NCI-H2196 (cell line): ENCODE data around the gene METTL27.
"Not testable (repeated sequence)": the region's sequence is repeated elsewhere in the genome, so short reads cannot be mapped to it uniquely, and the experiment has no call there.

ENCODE experiments used
- DNase-seq: peaks from one replicate; lab custom pipeline; 2025; ENCODE audit not compliant: unreplicated experiment; lab: John Stamatoyannopoulos, UW

The METTL27 gene

DNA sequence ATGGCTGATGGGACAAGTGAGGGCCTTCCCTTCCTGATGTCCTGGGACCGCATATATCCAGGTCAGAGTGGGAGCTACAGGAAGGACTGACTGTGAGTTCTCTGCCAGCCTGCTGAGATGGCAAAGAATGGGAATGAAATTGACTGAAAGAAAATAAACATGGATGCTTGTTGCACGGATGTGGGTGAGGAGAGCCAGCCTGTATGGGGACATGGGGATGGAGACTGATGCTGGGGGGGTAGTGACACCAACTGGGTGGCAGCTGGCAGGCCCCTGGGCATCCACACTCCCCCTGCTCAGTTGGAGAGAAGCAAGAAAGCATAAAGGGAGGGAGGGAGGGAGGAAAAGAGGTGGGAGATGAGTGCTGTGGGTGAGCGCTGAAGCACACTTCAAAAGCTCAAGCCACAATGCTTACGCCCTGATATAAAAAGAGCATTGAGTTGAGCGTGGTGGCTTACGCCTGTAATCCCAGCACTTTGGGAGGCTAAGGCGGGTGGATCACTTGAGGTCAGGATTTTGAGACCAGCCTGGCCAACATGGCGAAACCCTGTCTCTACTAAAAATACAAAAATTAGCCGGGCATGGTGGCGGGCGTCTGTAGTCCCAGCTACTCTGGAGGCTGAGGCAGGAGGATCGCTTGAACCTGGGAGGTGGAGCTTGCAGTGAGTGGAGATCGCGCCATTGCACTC is 20.6 kb downstream of the METTL27 start:
- not testable (repeated sequence) for DNase-seq

DNA sequence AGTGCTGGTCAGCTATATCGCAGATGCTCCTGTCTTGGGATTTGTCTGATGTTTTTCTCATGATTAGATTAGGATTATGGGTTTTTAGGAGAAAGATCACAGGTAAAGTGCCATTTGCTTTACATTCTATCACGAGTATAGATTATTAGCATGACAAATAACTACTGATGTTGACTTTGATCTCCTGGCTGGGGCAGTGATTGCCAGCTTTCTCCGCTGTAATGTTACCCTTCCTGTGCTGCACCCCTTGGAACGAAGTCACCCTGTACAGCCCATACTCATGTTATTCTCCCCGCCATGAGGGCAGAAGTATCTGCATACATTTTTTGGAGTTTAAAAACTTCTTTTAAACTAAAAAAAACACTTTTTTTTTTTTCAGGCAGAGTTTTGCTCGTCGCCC is 22.3 kb downstream of the METTL27 start:
- DNase-seq: no peak

DNA sequence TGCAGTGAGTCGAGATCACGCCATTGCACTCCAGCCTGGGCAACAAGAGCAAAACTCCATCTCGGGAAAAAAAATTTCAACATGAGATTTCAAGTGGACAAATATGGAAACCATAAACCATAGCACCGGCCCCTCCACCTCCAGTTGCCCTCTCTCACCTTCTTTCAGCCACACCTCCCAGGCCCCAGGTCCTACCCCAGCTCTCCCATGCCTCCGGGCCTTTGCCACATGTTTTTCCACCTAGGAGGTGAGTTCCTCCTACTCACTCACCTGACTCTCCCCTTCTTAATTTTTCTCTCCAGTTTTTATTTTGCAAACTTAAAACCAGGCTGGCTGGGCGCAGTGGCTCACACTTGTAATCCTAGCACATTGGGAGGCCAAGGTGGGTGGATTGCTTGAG is 25.2 kb downstream of the METTL27 start:
- DNase-seq: no peak

DNA sequence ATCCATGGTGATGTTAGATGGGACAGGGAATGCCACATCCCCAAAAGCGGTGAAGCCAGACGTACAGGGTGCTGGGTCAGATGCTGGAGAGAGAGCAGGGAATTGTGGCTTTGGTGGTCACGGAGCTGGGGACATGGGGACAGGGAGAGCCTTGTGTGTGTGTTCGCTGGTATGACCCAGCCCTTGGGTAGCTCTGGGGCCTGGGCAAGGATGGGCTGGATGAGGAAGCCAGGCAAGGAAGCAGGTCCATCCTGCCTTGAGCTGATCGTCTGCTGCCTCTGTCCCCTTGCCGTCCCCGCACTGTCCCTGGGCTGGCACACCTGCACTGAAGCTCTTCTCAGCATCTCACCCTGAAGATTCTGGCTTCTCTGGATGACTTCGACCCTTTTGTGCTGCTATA is 26.9 kb downstream of the METTL27 start:
- DNase-seq: no peak

DNA sequence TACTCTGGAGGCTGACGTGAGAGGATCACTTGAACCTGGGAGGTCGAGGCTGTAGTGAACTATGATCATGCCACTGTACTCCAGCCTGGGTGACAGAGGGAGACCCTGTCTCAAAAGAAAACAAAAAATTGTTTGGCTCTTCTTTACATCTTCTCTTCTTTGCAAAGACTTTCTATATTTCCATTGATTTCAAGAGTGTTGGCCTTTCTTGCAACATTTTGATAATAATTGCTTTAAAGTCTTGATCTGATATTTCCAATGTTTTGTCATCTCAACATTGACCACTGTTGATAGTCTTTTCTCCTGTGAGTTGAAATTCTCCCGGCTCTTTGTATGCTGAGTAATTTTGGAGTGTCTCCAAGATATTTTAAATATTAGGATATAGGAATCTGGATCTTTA is 29.3 kb downstream of the METTL27 start:
- no peak for DNase-seq

DNA sequence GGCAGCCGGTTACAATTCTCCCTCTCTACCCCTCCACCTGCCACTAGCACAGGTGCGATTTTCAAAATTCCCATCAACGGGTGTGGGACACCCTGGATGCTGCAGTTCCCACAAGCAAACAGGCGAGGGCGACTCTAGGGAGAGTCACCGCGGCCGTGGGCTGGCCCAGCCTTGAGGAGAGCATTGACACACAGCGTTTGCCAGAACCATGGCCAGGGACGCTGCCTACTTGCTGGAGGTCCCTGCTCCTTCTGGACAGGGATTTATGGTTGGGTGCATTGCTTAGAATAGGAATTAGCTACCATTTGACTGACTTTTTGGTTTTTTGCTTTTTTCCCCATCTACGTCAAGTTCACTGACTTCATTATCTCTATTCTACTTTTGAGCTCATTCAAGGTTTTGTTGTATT is 30.6 kb downstream of the METTL27 start:
- peak; percentile 38 for DNase-seq

DNA sequence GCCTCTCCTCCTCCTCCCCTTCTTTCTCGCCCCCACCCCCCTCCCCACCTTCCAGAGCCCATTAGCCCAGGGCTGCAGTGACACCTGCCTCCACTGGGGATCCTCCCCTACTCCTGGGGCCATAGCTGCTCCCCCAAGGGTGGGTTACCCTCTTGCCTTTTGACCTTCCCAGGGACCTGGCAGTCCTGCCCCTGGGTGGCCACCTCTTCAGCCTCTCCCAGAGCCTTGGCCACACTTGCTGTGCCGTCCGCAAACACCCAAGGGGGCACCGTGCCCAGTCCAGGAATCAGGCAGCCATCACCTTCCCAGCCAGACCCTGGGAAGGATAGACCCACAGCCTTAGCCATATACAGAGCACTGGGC is 31.3 kb downstream of the METTL27 start:
- DNase-seq: no peak

DNA sequence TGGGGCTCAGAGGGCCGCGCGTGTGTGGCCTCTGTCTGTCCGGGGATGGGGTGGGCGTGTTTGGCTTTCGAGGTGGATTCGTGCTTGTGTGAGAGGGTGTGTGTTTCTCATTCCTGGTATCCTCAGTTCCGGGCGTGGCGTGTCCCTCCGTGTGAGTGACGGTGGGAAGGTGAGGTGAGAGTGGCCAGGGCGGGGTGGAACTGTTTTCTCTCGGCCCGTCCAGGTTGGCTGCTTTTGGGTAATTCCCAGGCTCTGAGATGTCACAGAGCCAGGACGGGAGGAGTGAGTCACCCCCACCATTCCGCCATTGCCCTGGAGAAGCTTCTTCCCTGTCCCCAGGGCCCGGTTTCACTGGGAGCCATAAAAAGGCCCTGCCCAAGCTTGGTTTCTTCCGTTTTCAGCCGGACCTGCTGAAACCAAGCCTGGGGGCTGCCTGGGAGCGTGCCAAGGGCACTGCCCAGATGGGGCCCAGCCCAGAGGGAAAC is 32.8 kb downstream of the METTL27 start:
- no peak for DNase-seq

DNA sequence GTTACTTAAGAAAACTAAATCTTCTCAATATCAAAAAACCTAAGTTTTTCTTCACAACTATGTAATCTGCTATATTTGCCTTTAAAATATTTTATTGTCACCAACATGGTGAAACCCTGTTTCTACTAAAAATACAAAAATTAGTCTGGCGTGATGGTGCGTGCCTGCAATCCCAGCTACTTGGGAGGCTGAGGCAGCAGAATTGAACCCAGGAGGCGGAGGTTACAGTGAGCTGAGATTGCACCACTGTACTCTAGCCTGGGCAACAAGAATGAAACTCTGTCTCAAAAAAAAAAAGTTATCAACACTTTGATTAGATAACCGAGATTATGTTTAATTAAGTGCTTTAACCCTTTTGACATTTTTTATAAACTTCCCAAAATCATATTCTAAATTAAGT is 39.9 kb downstream of the METTL27 start:
- no peak for DNase-seq

DNA sequence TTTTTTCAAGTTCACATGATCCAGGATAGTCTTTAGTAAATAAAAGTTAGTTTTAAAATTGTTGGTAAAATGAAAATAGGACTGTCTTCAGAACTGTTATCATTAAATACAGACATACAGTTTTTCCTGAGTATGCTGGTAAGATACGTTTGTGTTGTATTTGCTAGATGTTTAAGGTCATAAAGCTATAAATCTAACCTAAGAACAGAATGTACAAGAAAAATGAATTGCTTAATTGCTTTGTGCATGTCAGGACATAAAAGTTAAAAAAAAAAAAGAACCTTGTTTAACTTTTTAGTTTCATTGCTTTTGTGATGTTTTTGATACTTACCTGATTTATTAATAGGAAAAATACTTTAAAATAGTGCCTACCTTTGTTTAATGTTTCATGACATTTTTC is 40.7 kb downstream of the METTL27 start:
- DNase-seq: no peak

DNA sequence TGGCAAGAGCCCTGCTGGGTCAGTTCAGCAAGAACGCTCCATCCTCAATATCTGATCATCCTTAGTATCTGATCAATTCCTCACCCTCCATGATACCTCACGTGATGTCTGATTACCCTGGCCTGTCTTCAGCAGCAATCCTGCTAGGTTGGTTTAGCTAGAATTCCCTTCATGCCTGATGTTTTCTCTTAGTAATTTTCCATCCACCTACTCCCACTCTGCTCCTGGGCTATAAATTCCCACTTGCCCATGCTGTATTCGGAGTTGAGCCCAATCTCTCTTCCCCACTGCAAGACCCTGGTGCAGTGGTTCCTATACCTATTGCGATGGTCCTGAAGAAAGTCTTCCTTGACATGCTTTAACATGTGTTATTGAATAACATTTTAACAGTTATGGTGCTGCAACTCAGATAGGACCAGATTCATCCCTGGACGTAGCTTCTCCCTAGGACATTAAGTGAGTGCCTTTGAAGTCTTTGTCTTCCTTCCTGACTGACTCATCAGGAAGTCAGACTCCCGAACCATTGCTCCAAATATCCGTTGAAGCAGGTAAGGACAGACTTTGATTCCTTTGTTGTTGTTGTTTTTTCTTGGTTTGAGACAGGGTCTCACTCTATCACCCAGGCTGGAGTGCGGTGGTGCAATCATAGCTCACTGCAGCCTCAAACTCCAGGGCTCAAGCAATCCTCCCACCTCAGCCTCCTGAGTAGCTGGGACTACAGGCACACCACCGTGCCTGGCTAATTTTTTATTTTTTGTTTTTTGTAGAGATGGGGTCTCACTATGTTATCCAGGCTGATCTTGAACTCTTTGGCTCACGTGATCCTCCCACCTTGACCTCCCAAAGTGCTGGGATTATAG is 42.8 kb downstream of the METTL27 start:
- no peak for DNase-seq

DNA sequence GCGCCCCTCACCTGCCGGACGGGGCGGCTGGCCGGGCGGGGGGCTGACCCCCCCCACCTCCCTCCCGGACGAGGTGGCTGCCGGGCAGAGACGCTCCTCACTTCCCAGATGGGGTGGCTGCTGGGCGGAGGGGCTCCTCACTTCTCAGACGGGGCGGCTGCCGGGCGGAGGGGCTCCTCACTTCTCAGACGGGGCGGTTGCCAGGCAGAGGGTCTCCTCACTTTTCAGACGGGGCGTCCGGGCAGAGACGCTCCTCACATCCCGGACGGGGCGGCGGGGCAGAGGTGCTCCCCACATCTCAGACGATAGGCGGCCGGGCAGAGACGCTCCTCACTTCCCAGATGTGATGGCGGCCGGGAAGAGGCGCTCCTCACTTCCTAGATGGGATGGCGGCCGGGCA is 45.1 kb downstream of the METTL27 start:
- DNase-seq: not testable (repeated sequence)

DNA sequence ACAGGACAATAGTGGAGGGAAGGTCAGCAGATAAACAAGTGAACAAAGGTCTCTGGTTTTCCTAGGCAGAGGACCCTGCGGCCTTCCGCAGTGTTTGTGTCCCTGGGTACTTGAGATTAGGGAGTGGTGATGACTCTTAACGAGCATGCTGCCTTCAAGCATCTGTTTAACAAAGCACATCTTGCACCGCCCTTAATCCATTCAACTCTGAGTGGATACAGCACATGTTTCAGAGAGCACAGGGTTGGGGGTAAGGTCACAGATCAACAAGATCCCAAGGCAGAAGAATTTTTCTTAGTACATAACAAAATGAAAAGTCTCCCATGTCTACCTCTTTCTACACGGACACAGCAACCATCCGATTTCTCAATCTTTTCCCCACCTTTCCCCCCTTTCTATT is 45.7 kb downstream of the METTL27 start:
- not testable (repeated sequence) for DNase-seq

DNA sequence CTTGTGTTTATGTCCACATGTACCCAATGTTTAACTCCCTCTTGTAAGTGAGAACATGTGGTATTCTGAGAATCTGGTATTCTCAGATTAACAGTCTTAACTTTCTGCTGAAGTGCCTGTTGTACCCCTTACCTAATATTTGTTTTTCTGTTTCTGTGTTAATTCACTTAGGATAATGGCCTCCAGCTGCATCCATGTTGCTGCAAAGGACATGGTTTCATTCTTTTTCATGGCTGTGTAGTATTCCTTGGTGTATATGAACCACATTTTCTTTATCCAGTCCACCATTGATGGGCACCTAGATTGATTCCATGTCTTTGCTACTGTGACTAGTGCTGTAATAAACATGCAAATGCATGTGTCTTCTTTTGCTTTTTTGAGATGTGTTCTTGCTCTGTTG is 47.1 kb downstream of the METTL27 start:
- not testable (repeated sequence) for DNase-seq

DNA sequence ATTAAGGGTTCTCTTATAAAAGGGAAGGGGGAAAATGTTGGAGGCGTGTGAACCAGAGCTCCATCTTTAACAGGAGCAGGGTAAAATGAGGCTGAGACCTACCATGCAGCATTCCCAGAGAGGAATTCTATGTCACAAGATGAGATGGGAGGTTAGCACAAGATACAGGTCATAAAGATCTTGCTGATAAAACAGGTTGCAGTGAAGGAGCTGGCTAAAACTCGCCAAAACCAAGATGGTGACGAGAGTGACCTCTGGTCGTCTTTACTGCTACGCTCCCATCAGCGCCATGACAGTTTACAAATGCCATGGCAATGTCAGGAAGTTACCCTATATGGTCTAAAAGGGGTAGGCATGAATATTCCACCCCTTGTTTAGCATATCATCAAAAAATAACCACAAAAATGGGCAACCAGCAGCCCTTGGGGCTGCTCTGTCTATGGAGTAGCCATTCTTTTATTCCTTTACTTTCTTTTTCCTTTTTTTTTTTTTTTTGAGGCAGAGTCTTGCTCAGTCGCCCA is 51.1 kb downstream of the METTL27 start:
- not testable (repeated sequence) for DNase-seq

DNA sequence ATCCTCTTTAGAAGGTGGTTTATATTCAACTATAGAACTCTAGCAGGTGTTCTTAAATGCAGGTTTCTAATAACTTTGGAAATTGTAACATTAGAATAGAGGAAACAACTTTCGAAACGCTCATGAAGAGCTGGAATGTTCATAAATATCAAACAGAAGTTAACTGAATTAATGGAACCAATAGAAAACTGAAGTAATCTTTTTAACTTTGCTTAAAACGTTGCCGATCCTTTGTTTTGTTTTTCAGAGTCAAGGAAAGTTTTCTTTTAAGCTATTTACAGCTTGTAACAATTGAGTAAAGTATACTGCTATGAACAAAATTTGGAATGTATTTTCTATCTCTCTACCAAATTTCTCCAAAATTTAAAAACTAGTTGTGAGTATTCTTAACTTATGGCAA is 53.3 kb downstream of the METTL27 start:
- DNase-seq: no peak

DNA sequence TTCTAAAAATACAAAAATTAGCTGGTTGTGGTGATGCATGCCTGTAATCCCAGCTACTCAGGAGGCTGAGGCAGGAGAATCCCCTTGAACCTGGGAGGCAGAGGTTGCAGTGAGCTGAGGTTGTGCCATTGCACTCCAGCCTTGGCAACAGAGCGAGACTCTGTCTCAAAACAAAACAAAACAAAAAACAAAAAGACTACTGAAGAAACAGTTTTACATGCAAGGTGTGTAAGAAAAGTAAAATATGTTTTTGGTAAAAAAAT is 54.6 kb downstream of the METTL27 start:
- not testable (repeated sequence) for DNase-seq

DNA sequence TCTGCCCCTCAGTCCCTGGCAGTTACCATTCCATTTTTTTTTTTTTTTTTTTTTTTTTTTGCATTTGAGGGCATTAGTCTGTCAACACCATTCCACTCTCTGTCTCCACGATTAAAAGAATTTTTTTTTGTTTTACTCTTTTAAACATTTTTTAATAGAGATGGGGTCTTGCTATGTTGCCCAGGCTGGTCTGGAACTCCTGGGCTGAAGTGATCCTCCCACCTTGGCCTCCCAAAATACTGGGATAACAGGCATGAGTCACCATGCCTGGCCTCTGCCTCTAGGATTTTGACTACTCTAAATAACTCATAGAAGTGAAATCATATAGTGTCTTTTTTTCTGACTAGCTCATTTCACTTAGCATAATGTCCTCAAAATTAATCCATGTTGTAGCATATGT is 55.7 kb downstream of the METTL27 start:
- no peak for DNase-seq
